Parathyroid adenoma (tissue), 2 donors: ENCODE measurements around the gene BLOC1S2.
"Not testable (repeated sequence)": the region's sequence is repeated elsewhere in the genome, so short reads cannot be mapped to it uniquely, and the experiment has no call there.

ENCODE experiments used
- H2AFZ ChIP-seq: fragments of 300-600 bp; sonication (generic); one replicate; pipeline ENCODE4 v1.7.0; 2017; ENCODE audit warnings: antibody characterized with exemption, mild to moderate bottlenecking
- H3K27ac ChIP-seq: fragments of 300-600 bp; sonication (generic); one replicate; pipeline ENCODE4 v1.7.0; 2017
- H3K27me3 ChIP-seq: fragments of 300-600 bp; sonication (generic); one replicate; pipeline ENCODE4 v1.7.0; 2017; ENCODE audit warnings: low read length; ENCODE audit not compliant: control insufficient read depth, insufficient read depth
- H3K36me3 ChIP-seq: fragments of 300-600 bp; sonication (generic); one replicate; pipeline ENCODE4 v1.7.0; 2017; ENCODE audit warnings: low read length; ENCODE audit not compliant: control insufficient read depth, insufficient read depth
- H3K4me1 ChIP-seq: fragments of 300-600 bp; sonication (generic); one replicate; pipeline ENCODE4 v1.7.0; 2017; ENCODE audit warnings: control low read depth
- H3K4me2 ChIP-seq: fragments of 300-600 bp; sonication (generic); one replicate; pipeline ENCODE4 v1.7.0; 2017; ENCODE audit warnings: low read length
- H3K4me3 ChIP-seq: fragments of 300-600 bp; sonication (generic); one replicate; pipeline ENCODE4 v1.7.0; 2017; ENCODE audit warnings: low read depth, low read length
- H3K79me2 ChIP-seq: fragments of 300-600 bp; sonication (generic); one replicate; pipeline ENCODE4 v1.7.0; 2017; ENCODE audit warnings: control low read depth
- H3K9ac ChIP-seq: fragments of 300-600 bp; sonication (generic); one replicate; pipeline ENCODE4 v1.7.0; 2017; ENCODE audit warnings: mild to moderate bottlenecking
- H3K9me3 ChIP-seq: fragments of 300-600 bp; sonication (generic); one replicate; pipeline ENCODE4 v1.7.0; 2017; ENCODE audit warnings: low read length; ENCODE audit not compliant: control insufficient read depth
- CTCF ChIP-seq: fragments of 300-600 bp; sonication (generic); IDR thresholded peaks from one replicate; pipeline ENCODE4 v1.7.0; 2017; ENCODE audit warnings: antibody characterized with exemption, mild to moderate bottlenecking
- donor health status: primary hyperparathyroidism.

The BLOC1S2 gene

GRCh38 chr10:100293066-100293465, 6.6 kb upstream of the BLOC1S2 start:
- H3K27ac ChIP-seq: no peak overlapping the region
- TF ChIP-seq CTCF: no peak

GRCh38 chr10:100292300-100292699, 5.8 kb upstream of the BLOC1S2 start:
- not testable (repeated sequence) for H3K4me3 ChIP-seq, H2AFZ ChIP-seq, H3K36me3 ChIP-seq, H3K4me2 ChIP-seq, H3K27ac ChIP-seq, H3K9ac ChIP-seq, H3K9me3 ChIP-seq, H3K4me1 ChIP-seq, H3K79me2 ChIP-seq, H3K27me3 ChIP-seq

More at GRCh38 chr10:100293066-100293465, 6.6 kb upstream of the BLOC1S2 start:
- no peak overlapping the region for H2AFZ ChIP-seq
- H3K27me3 ChIP-seq: no peaks in the 10 kb centered on the region
- no peak overlapping the region for H3K9ac ChIP-seq
- H3K4me3 ChIP-seq: no peak overlapping the region
- H3K4me2 ChIP-seq: no peak overlapping the region
- H3K36me3 ChIP-seq: no peaks in the 10 kb centered on the region
- no peaks in the 10 kb centered on the region for H3K4me1 ChIP-seq
- no peaks in the 10 kb centered on the region for H3K9me3 ChIP-seq
- H3K79me2 ChIP-seq: no peaks in the 10 kb centered on the region

- peaks cover 3% of the 10 kb centered on the region for H3K79me2 ChIP-seq
- no peaks in the 10 kb centered on the region for H3K27me3 ChIP-seq
- H3K4me1 ChIP-seq: peaks cover 5% of the 10 kb centered on the region
- H2AFZ ChIP-seq: no peak overlapping the region
- H3K4me3 ChIP-seq: no peak overlapping the region
- TF ChIP-seq CTCF: no peak
- H3K36me3 ChIP-seq: no peaks in the 10 kb centered on the region
- no peak overlapping the region for H3K4me2 ChIP-seq
- H3K27ac ChIP-seq: no peak overlapping the region
- H3K9ac ChIP-seq: no peak overlapping the region
- H3K9me3 ChIP-seq: no peaks in the 10 kb centered on the region
Observed at GRCh38 chr10:100291356-100291755, 4.9 kb upstream of the BLOC1S2 start.

GRCh38 chr10:100289641-100290040, 3.2 kb upstream of the BLOC1S2 start:
- Histone ChIP-seq H3K27ac (no peak overlapping the region), H3K4me2 (no peak overlapping the region), H2AFZ (no peak overlapping the region), H3K79me2 (peaks cover 17% of the 10 kb centered on the region), H3K27me3 (no peaks in the 10 kb centered on the region), H3K9ac (no peak overlapping the region), H3K9me3 (no peaks in the 10 kb centered on the region), H3K4me1 (peaks cover 5% of the 10 kb centered on the region), H3K36me3 (no peaks in the 10 kb centered on the region), H3K4me3 (no peak overlapping the region)
- no peak for TF ChIP-seq CTCF

GRCh38 chr10:100288196-100288595, 1.7 kb upstream of the BLOC1S2 start:
- Histone ChIP-seq H3K27ac (no peak overlapping the region), H3K4me3 (no peak overlapping the region), H3K4me1 (peaks cover 5% of the 10 kb centered on the region), H3K36me3 (no peaks in the 10 kb centered on the region), H3K27me3 (no peaks in the 10 kb centered on the region), H3K4me2 (no peak overlapping the region), H3K9me3 (no peaks in the 10 kb centered on the region), H3K79me2 (peaks cover 28% of the 10 kb centered on the region), H2AFZ (no peak overlapping the region), H3K9ac (no peak overlapping the region)
- no peak for TF ChIP-seq CTCF
